Smooth muscle cell of the brain vasculature (primary cell): ENCODE results near the gene KRTAP5-1.

Experiments
- DNase-seq: peaks from one replicate; pipeline ENCODE4 v3.0.0-alpha.2; 2012; ENCODE audit warnings: low read depth, low spot score

Gene KRTAP5-1

DNA sequence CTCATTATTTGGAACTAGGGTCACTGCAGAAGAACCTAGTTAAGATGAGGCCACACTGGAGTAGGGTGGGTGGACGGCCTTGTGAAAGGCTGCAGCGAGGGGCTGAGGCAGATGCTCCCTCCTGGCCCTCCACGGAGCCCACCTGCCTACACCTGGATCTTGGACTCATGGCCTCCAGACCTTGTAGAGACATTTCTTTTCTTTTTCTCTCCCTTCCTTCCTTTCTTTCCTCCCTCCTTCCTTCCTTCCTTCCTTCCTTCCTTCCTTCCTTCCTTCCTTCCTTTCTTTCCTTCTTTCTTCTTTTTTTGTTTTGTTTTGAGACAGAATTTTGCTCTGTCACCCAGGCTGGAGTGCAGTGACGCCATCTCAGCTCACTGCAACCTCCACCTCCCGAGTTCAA is 39.7 kb downstream of the KRTAP5-1 start:
- no peak for DNase-seq

DNA sequence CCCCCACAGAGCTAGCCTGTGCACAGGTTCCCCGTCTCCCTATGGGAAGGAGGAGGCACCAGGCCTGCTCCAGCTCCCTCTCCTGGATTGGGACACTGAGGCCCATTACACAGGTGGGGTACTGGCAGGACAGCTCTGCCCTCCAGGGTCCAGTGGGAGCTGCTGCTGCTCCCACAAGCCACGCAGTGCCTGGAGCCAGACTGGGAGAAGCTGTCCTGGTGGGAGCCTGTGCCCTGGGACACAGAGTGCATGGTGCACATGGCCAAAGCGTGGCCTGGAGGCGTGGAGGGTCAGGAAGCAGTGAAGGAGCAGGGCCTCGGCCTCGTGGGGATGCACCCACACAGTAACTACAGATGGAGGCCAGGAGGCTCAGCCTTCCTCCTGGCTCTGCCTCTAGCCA is 40.5 kb downstream of the KRTAP5-1 start:
- DNase-seq = no peak

DNA sequence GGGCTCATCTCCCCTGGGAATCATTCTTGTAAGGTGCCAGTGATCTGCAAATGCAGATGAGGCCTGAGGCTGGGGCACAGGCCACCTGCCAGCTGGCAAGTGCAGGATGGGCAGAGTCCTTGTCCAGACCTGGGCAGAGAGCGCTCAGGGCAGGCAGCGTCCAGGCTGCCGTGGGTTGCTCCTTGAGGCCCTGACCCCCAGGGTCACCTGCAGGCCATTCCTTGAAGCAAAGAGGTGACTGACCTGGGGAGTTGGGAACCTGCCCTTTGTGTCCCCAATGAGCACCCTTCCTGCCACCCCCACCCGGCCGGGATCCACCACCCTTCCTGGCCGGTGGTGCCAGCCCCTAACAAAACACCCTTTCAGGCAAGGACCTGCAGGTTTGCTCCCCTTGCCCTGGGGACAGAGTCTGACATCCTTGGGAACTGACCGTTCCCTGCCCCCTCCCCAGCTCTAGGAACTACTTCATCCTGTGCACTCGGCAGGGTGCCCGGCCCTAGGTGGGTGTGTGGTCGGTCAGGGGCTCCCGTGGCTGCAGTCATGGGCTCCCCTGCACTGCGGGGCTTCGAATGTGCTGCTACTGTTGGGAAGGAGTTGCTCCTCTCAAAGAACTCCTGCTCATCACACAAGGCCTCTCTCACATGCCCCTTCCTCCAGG is 41.3 kb downstream of the KRTAP5-1 start:
- no peak for DNase-seq

DNA sequence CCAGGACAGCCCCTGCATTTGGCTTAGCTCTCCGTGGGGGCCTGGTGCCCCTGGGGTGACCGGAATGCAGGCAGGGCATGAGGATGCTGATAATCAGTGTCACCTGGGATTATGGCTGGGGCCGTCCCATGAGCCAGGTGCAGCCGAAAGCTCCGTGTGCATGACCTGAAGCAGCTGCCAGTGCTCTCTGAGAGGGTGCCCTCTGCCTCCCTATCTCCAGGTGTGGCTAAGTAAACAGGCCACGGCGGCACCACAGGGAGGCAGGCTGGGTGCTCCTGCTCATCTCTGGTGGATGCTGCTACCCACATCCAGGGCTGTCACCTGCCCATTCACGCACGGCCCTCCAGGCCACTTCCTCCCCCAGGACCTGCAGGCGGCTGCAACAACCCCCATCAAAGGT is 42.8 kb downstream of the KRTAP5-1 start:
- DNase-seq = no peak

DNA sequence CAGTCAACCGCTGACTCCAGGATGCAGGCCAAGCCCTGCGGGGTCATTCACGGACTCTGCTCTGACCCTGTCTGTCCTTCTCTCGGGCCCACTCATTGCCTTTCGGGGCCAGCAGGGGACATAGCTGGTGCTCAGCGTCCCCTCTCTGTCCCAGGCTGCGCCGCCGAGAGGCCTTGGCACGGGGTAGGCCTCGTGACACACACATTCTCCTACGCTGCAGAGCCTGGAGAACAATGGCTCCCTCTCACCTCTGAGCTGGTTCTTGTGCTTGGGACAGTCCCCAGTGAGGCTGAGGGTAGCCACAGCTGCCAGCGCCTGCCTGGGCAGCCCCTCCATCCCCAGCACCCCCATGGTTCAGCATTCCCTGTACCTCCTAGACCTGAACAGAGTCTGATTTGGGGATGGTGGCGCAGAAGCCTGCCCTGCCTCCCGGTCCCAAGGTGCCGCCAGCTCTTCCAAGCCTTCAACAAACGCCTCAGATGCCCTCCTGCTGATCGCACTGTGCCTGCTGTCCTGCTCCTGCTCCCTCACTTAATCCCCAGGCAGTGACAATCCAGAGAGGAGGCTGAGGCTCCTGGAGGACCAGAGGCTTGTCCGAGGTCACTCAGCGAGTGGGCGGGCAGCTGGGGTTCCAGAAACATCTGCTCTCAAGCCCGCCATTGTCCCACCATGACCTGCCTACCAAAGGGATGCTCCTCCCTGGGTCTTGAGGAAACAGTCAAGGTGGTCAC is 43.4 kb downstream of the KRTAP5-1 start:
- DNase-seq = no peak

DNA sequence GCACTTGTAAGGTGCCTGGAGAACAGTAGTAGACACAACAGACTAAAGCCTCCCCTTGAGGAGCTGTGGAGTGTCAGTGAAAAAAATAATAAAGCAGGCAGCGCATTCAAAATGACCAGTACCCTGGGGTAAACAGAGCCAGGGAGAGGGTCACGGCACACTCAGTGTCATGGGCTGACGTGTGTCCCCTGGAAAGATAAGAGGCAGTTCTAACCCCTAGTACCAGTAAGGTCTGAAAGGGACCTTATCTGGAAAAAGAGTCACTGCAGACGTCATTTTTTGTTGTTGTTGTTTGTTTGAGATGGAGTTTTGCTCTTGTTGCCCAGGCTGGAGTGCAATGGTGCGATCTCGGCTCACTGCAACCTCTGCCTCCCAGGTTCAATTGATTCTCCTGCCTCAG is 45.0 kb downstream of the KRTAP5-1 start:
- DNase-seq = no peak

DNA sequence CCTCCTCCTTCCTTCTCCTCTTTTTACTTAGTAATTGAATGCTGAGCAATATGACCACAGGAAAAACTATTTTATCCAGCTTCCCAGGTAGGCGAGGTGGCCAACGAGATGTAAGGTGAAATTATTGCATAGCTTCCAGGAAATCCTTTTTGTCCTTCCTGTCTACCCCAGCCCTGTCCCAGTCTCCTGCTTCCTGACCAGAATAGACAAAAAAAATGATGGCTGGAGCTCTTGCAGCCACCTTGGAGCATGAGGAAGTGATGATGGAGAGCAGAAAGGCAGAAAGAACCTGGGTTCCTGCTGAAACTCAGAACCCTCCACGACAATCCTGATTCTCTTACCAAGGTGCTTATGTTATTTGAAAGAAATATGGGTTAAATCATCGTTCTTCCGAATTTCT is 46.9 kb downstream of the KRTAP5-1 start:
- no peak for DNase-seq

DNA sequence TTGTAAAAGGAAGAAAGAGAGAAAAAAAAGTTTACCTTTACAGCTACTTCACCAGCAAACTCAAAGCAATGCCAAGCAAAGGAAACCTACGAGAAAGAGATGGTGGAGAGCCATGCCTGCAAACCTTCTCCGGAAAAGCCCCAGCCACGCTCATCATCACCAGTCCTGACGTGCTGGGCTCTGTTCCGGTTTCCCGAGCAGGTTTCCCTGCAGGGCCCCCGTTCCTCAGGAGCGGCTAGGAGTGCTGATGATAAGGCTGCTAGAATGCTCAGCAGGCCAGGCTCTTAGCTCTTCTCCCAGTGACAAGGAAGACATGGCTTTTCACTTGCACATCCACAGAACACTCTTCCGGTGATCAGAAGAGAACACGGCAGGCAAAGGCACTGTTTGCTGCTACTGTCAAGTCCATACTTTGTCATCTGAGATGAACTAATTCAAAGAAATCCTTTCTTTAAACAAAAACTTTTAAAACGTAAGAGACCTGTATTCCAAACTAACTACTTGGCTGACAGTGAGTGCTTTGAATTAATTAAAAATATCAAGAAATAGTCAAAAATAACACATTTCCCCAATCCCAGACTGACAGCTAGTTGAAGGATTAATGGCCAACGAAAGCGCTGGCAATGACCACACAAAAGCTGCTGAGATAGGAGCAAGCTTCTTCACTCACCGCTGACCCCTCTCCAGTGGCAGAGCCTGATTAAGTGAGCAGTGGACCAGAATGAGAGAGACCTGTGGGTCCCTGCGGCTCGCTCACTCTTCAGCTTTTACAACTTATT is 48.8 kb downstream of the KRTAP5-1 start:
- no peak for DNase-seq

DNA sequence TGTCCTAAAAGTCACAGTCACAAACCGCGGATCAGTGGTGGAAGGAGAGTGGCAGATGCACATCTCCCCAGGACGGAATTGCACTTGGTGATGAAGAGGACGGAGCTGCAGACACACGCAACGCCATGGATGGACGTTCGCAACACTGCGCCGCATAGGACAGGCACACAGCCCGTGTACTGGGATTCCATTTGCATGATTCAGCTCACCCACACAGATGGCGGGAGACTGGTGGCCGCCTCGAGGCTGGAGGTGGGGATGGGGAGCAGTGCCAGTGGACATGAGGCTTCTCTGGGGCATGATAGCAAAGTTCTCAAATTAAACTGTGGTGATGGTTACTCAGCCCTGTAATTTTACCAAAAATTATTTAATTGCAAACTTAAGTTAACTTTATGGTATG is 50.4 kb downstream of the KRTAP5-1 start:
- DNase-seq = no peak
